Neural cell (in vitro differentiated cells): ENCODE results near the gene FAM20C. TPM values are rescaled to one million over a fixed set of nuclear protein-coding genes. Genes with fewer than 3 reads are reported as not detected.

Experiments used
- H2AFZ ChIP-seq: fragments of 200-600, 300-800 bp; sonication (generic), shearing (Covaris generic); 2 replicates; pipeline ENCODE4 v1.6.0; 2014; ENCODE audit warnings: low read depth, mild to moderate bottlenecking, antibody characterized with exemption, low read length, moderate library complexity
- H3F3A ChIP-seq: fragments of 200-600 bp; shearing (Covaris generic); 2 replicates; pipeline ENCODE4 v1.6.1; 2016; ENCODE audit warnings: mild to moderate bottlenecking, moderate library complexity, mixed read lengths, antibody characterized with exemption, low read length; ENCODE audit not compliant: insufficient read depth, poor library complexity, severe bottlenecking
- H3K27ac ChIP-seq: fragments of 200-600, 300-800 bp; sonication (generic), shearing (Covaris generic); 2 replicates; pipeline ENCODE4 v1.5.1; 2014; ENCODE audit warnings: mild to moderate bottlenecking, low read length, moderate library complexity
- H3K27me3 ChIP-seq: fragments of 300-800, 200-600 bp; sonication (generic), shearing (Covaris generic); 2 replicates; pipeline ENCODE4 v1.6.0; 2014; ENCODE audit warnings: mild to moderate bottlenecking, low read depth, low read length, moderate library complexity; ENCODE audit not compliant: insufficient read depth
- H3K36me3 ChIP-seq: fragments of 300-800, 200-600 bp; sonication (generic), shearing (Covaris generic); 2 replicates; pipeline ENCODE4 v1.5.1; 2014; ENCODE audit warnings: mild to moderate bottlenecking, antibody characterized with exemption, low read length, moderate library complexity; ENCODE audit not compliant: insufficient read depth
- H3K4me2 ChIP-seq: fragments of 300-800, 200-600 bp; sonication (generic), shearing (Covaris generic); 2 replicates; pipeline ENCODE4 v1.6.0; 2014; ENCODE audit warnings: mild to moderate bottlenecking, low read length
- H3K4me3 ChIP-seq: fragments of 300-800, 200-600 bp; sonication (generic), shearing (Covaris generic); 2 replicates; pipeline ENCODE4 v1.5.1; 2014; ENCODE audit warnings: mild to moderate bottlenecking, low read length, moderate library complexity
- H3K79me2 ChIP-seq: fragments of 200-600 bp; shearing (Covaris generic); replicated peaks from 2 replicates; pipeline ENCODE4 v1.6.0; 2014; ENCODE audit warnings: mild to moderate bottlenecking, low read length, moderate library complexity; ENCODE audit not compliant: insufficient read depth
- H3K9ac ChIP-seq: fragments of 300-800, 200-600 bp; sonication (generic), shearing (Covaris generic); 2 replicates; pipeline ENCODE4 v1.6.1; 2016; ENCODE audit warnings: mild to moderate bottlenecking, low read length, mixed read lengths
- H3K9me2 ChIP-seq: fragments of 200-600 bp; shearing (Covaris generic); 2 replicates; pipeline ENCODE4 v1.6.1; 2016; ENCODE audit warnings: mild to moderate bottlenecking, low read length, mixed read lengths; ENCODE audit not compliant: insufficient read depth
- H3K9me3 ChIP-seq: fragments of 200-600, 300-800 bp; sonication (generic), shearing (Covaris generic); 2 replicates; pipeline ENCODE4 v1.6.1; 2016; ENCODE audit warnings: mild to moderate bottlenecking, mixed run types, low read length, moderate library complexity, mixed read lengths
- H4K20me1 ChIP-seq: fragments of 200-600 bp; shearing (Covaris generic); 2 replicates; pipeline ENCODE4 v1.6.1; 2016; ENCODE audit warnings: mild to moderate bottlenecking, mixed run types; ENCODE audit not compliant: insufficient read depth
- CTCF ChIP-seq: fragments of 450-650 bp; IDR thresholded peaks from 2 replicates; pipeline ENCODE4 v1.5.1; 2014; ENCODE audit warnings: antibody characterized with exemption, mild to moderate bottlenecking, moderate library complexity; ENCODE audit not compliant: poor library complexity, severe bottlenecking
- EP300 ChIP-seq: fragments of 450-650 bp; conservative IDR thresholded peaks from 2 replicates; pipeline ENCODE4 v1.6.1; 2014; ENCODE audit warnings: antibody characterized with exemption, mild to moderate bottlenecking, moderate library complexity; ENCODE audit not compliant: poor library complexity, severe bottlenecking
- EZH2 ChIP-seq: fragments of 200-600, 300-800 bp; shearing (Covaris generic), sonication (generic); IDR thresholded peaks from 2 replicates; pipeline ENCODE4 v1.6.1; 2014; ENCODE audit warnings: antibody characterized with exemption, low read length, borderline replicate concordance, mild to moderate bottlenecking; ENCODE audit not compliant: insufficient read depth, poor library complexity, severe bottlenecking
- MXI1 ChIP-seq: fragments of 450-650 bp; conservative IDR thresholded peaks from 2 replicates; pipeline ENCODE4 v1.6.1; 2014; ENCODE audit warnings: antibody characterized with exemption, mild to moderate bottlenecking; ENCODE audit not compliant: poor library complexity, severe bottlenecking
- POLR2AphosphoS5 ChIP-seq: IDR thresholded peaks from 2 replicates; pipeline ENCODE4 v1.6.1; 2012
- RAD21 ChIP-seq: fragments of 450-650 bp; conservative IDR thresholded peaks from 2 replicates; pipeline ENCODE4 v1.6.1; 2014; ENCODE audit warnings: antibody characterized with exemption, mild to moderate bottlenecking, moderate library complexity
- SMC3 ChIP-seq: fragments of 450-650 bp; conservative IDR thresholded peaks from 2 replicates; pipeline ENCODE4 v1.6.1; 2014; ENCODE audit warnings: antibody characterized with exemption, mild to moderate bottlenecking, moderate library complexity; ENCODE audit not compliant: poor library complexity
- TAF1 ChIP-seq: IDR thresholded peaks from 2 replicates; pipeline ENCODE4 v1.6.1; 2012; ENCODE audit warnings: low read depth
- polyA plus RNA-seq: library from polyadenylated mRNA; depleted of rRNA; stranded (reverse); fragments of >200 nt; gene quantifications from 2 replicates; pipeline ENCODE4 v1.2.3, GENCODE V29; 2014
- TF ChIP-seq, protein P1 (sequence below): IDR thresholded peaks from 2 replicates; pipeline ENCODE4 v1.6.1; 2012; ENCODE audit warnings: borderline replicate concordance

Gene FAM20C
- polyA plus RNA-seq, 1 donor from 2014 or later, result 22.7 TPM

DNA sequence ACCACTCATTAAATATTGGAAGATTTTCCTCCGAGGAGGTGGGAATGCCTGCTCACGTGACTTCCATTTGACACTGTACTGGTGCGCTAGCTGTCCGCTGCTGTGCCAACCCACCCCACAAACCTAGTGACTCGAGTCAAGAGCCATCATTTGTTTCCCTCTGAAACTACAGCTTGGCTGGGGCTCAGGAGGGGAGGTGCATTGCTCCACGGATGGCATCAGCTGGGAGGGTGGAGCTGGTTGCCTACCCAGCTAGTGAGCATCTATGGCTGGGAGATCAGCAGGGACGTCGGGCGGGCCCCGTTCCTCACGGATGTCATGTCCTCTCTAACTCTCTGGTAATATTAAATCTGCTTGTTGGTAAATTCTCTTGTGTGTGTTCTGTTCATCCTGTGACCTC is 88.1 kb downstream of the FAM20C start:
- Histone ChIP-seq H3K4me3 (no peak overlapping the region), H3K36me3 (no peaks in the 10 kb centered on the region)

DNA sequence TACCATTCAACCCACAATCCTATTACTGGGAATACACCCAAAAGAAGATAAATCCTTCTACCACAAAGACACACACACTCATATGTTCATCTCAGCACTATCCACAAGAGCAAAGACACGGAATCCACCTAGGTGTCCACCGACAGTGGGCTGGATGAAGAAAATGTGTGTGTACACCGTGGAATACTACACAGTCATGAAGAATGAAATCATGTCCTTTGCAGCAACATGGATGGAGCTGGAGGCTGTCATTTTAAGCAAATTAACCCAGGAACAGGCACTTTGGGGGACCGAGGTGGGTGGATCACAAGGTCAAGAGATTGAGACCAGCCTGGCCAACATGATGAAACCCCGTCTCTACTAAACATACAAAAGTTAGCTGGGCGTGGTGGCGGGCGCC is 89.3 kb downstream of the FAM20C start:
- Histone ChIP-seq H4K20me1 (no peaks in the 10 kb centered on the region), H3K9me3 (no peaks in the 10 kb centered on the region), H3K36me3 (no peaks in the 10 kb centered on the region), H3K79me2 (no peaks in the 10 kb centered on the region), H2AFZ (no peak overlapping the region), H3K4me3 (no peak overlapping the region), H3K27ac (no peak overlapping the region), H3K4me2 (no peak overlapping the region), H3K9me2 (no peaks in the 10 kb centered on the region), H3K27me3 (no peaks in the 10 kb centered on the region), H3F3A (no peaks in the 10 kb centered on the region), H3K9ac (no peak overlapping the region)
- TF ChIP-seq SMC3 (no peak), EZH2 (no peak)
- TF ChIP-seq, protein P1, sequence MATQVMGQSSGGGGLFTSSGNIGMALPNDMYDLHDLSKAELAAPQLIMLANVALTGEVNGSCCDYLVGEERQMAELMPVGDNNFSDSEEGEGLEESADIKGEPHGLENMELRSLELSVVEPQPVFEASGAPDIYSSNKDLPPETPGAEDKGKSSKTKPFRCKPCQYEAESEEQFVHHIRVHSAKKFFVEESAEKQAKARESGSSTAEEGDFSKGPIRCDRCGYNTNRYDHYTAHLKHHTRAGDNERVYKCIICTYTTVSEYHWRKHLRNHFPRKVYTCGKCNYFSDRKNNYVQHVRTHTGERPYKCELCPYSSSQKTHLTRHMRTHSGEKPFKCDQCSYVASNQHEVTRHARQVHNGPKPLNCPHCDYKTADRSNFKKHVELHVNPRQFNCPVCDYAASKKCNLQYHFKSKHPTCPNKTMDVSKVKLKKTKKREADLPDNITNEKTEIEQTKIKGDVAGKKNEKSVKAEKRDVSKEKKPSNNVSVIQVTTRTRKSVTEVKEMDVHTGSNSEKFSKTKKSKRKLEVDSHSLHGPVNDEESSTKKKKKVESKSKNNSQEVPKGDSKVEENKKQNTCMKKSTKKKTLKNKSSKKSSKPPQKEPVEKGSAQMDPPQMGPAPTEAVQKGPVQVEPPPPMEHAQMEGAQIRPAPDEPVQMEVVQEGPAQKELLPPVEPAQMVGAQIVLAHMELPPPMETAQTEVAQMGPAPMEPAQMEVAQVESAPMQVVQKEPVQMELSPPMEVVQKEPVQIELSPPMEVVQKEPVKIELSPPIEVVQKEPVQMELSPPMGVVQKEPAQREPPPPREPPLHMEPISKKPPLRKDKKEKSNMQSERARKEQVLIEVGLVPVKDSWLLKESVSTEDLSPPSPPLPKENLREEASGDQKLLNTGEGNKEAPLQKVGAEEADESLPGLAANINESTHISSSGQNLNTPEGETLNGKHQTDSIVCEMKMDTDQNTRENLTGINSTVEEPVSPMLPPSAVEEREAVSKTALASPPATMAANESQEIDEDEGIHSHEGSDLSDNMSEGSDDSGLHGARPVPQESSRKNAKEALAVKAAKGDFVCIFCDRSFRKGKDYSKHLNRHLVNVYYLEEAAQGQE, result no peak

More for the DNA sequence above, 88.1 kb downstream of the FAM20C start:
- TF ChIP-seq SMC3, result no peak
- TF ChIP-seq EP300, result no peak
- TF ChIP-seq TAF1, result no peak
- TF ChIP-seq EZH2, result no peak
- no peak for TF ChIP-seq CTCF
- no peak for TF ChIP-seq RAD21
- TF ChIP-seq POLR2AphosphoS5, result no peak
- no peak for TF ChIP-seq MXI1
- TF ChIP-seq, protein P1, result no peak
- H3K9me2 ChIP-seq, result no peaks in the 10 kb centered on the region
- H3K79me2 ChIP-seq, result no peaks in the 10 kb centered on the region
- no peak overlapping the region for H3K27ac ChIP-seq
- no peaks in the 10 kb centered on the region for H4K20me1 ChIP-seq
- no peak overlapping the region for H3K4me2 ChIP-seq
- no peaks in the 10 kb centered on the region for H3F3A ChIP-seq
- no peak overlapping the region for H3K9ac ChIP-seq
- no peaks in the 10 kb centered on the region for H3K27me3 ChIP-seq
- H2AFZ ChIP-seq, result no peak overlapping the region
- no peaks in the 10 kb centered on the region for H3K9me3 ChIP-seq
